Measurements from ENCODE around the gene AJM1. TPM values are rescaled to one million over a fixed set of nuclear protein-coding genes. Genes with fewer than 3 reads are reported as not detected.

The AJM1 gene
- total RNA-seq, 1 experiment from 2014 or later, result 1.8 TPM

GRCh38 chr9:136858452-136858843 lies 16.2 kb downstream of the AJM1 start:
- no peaks in the 10 kb centered on the region for H3K9me3 ChIP-seq (ENCODE audit: control insufficient read depth, low read depth, low read length)
- H3K23ac ChIP-seq (ENCODE audit: insufficient read length, low read depth, low read length), result no peak overlapping the region
- Mint-ChIP-seq H3K4me1 (no peaks in the 10 kb centered on the region), H3K9me3 (no peaks in the 10 kb centered on the region), H3K27me3 (ENCODE audit: low read depth) (no peaks in the 10 kb centered on the region; the same call in 1 of the 2 replicates), H3K27ac (no peak overlapping the region), H3K36me3 (ENCODE audit: insufficient read depth in 1 of 3, low read depth in 3 of 3) (peaks cover 7 to 29% (median 22%) of the 10 kb centered on the region in 3 experiments; a peak in 6 of 7 replicates), H3K4me3 (no peak overlapping the region)
- H4K20me1 ChIP-seq (ENCODE audit: control insufficient read depth, insufficient read depth, insufficient read length), result no peaks in the 10 kb centered on the region
- H2BK15ac ChIP-seq (ENCODE audit: low read depth, low read length), result no peak overlapping the region
- H3K23me2 ChIP-seq (ENCODE audit: insufficient read length, low read depth, low read length, poor library complexity, severe bottlenecking), result no peaks in the 10 kb centered on the region
- no peak overlapping the region for H3K4ac ChIP-seq (ENCODE audit: low read depth, low read length)
- H3K27ac ChIP-seq (ENCODE audit: insufficient read length, low read depth, low read length), result no peak overlapping the region
- no peaks in the 10 kb centered on the region for H3K79me2 ChIP-seq (ENCODE audit: insufficient read depth, low read length)
- H3T11ph ChIP-seq (ENCODE audit: low read length), result no peak overlapping the region
- no peak overlapping the region for H2BK5ac ChIP-seq (ENCODE audit: insufficient read length, low read length)
- H2BK12ac ChIP-seq (ENCODE audit: insufficient read length, low read depth, low read length), result no peak overlapping the region
- no peak overlapping the region for H4K91ac ChIP-seq (ENCODE audit: insufficient read length, low read depth, low read length)
- no peak overlapping the region for H2AK5ac ChIP-seq (ENCODE audit: insufficient read length, low read length)
- no peak for TF ChIP-seq CTCF (conservative IDR thresholded peaks at IDR 0.05)
- DNase-seq, result no peak
- H3K4me2 ChIP-seq (ENCODE audit: insufficient read depth, insufficient read length, low read length), result no peak overlapping the region
- H3K27me3 ChIP-seq (ENCODE audit: insufficient read depth, low read length), result no peaks in the 10 kb centered on the region
- H3K79me1 ChIP-seq (ENCODE audit: insufficient read depth, low read depth, low read length, poor library complexity, severe bottlenecking), result no peaks in the 10 kb centered on the region
- no peak overlapping the region for H2AFZ ChIP-seq (ENCODE audit: low read length)
- no peak overlapping the region for H3K9ac ChIP-seq (ENCODE audit: extremely low read depth, insufficient read length, low read length)
- WGBS (ENCODE audit: extremely low coverage, insufficient read length, low lambda C conversion rate), result no CpG with 5 or more reads among the region's 15 CpGs
- H4K5ac ChIP-seq (ENCODE audit: insufficient read length, low read depth, low read length), result no peak overlapping the region
- no peak overlapping the region for H3K56ac ChIP-seq (ENCODE audit: insufficient read length, low read depth, low read length)
- H3K18ac ChIP-seq (ENCODE audit: insufficient read length, low read depth, low read length), result no peak overlapping the region
- H2BK120ac ChIP-seq (ENCODE audit: low read depth, low read length, poor library complexity, severe bottlenecking), result no peak overlapping the region
- no peak overlapping the region for H4K8ac ChIP-seq (replicated peaks; ENCODE audit: insufficient read length, low read depth, low read length)
- H3K4me1 ChIP-seq (ENCODE audit: insufficient read depth, low read length), result no peaks in the 10 kb centered on the region
- no peak overlapping the region for H2BK20ac ChIP-seq (ENCODE audit: low read depth, low read length, poor library complexity, severe bottlenecking)
- no peak overlapping the region for H3K14ac ChIP-seq (ENCODE audit: insufficient read depth, low read length)
